Stomach (tissue), 4 donors: ENCODE results near the gene OR2L8.

Source experiments
- EP300 ChIP-seq: sonication (generic); formaldehyde crosslinking; IDR thresholded peaks from one replicate; pipeline ENCODE4 v1.6.1; 2017; ENCODE audit warnings: antibody characterized with exemption
- POLR2A ChIP-seq, 4 donors: fragments of 450-650 bp; IDR thresholded peaks; one replicate each; pipeline ENCODE4 v1.6.1; 2016; ENCODE audit warnings: antibody characterized with exemption in 4 of 4, control low read depth in 2 of 4, mild to moderate bottlenecking in 1 of 4, moderate library complexity in 1 of 4
- TF ChIP-seq, protein P1 (sequence below), 7 experiments: fragments of 450-650 bp in 4 of 7; fragments of 200-600 bp in 3 of 7; sonication (generic) in 3 of 7; IDR thresholded peaks; one replicate each; pipeline ENCODE4 v1.5.1; 2016 to 2019; ENCODE audit warnings: antibody characterized with exemption in 7 of 7, control low read depth in 2 of 7, mild to moderate bottlenecking in 1 of 7

DNA sequence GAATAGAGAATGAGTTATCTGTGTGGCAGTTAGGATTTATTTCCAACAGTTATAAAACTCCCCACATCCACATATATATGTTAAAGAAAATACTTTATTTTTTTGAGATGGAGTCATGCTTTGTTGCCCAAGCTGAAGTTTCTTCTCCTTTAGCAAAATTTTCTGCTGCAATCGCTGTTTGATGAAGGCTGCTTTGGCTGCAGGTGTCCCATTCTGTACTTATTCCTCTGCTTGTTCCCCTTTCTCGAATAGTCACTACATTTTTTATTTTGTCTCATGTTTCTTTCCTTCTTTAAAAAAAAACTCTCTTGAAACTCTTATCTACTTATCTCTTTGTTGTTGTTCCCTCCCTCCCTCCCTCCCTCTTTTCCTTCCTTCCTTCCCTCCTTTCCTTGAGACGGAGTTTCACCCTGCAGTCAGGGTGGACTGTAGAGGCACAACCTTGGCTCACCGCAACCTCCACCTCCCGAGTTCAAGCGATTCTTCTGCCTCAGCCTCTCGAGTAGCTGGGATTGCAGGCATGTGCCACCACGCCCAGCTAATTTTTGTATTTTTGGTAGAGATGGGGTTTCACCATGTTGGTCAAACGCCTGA lies 42.7 kb upstream of the OR2L8 start:
- TF ChIP-seq POLR2A (IDR thresholded peaks at IDR 0.05) (no peak), EP300 (no peak)
- TF ChIP-seq, protein P1, sequence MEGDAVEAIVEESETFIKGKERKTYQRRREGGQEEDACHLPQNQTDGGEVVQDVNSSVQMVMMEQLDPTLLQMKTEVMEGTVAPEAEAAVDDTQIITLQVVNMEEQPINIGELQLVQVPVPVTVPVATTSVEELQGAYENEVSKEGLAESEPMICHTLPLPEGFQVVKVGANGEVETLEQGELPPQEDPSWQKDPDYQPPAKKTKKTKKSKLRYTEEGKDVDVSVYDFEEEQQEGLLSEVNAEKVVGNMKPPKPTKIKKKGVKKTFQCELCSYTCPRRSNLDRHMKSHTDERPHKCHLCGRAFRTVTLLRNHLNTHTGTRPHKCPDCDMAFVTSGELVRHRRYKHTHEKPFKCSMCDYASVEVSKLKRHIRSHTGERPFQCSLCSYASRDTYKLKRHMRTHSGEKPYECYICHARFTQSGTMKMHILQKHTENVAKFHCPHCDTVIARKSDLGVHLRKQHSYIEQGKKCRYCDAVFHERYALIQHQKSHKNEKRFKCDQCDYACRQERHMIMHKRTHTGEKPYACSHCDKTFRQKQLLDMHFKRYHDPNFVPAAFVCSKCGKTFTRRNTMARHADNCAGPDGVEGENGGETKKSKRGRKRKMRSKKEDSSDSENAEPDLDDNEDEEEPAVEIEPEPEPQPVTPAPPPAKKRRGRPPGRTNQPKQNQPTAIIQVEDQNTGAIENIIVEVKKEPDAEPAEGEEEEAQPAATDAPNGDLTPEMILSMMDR (IDR thresholded peaks at IDR 0.05), result no peak
